Endothelial cell of umbilical vein (primary cell): ENCODE results near the gene MTERF4. TPM values are rescaled to one million over a fixed set of nuclear protein-coding genes. Genes with fewer than 3 reads are reported as not detected.

ENCODE experiments used
- BruUV-seq: library from RNA; stranded (reverse); fragments of 400-500 nt; replicated peaks from 2 replicates; lab custom pipeline; 2021; lab: Mats Ljungman, UMichigan
- CTCF ChIA-PET: fragments of 300-600, 350-600 bp; sonication (Branson Sonifier 250); formaldehyde crosslinking; loops from one replicate; lab custom pipeline; 2021; ENCODE audit warnings: antibody characterized with exemption, inconsistent platforms; lab: Charles Lee
- POLR2A ChIA-PET: fragments of 300-600, 350-600 bp; sonication (Branson Sonifier 250); formaldehyde crosslinking; loops from one replicate; lab custom pipeline; 2021; ENCODE audit warnings: antibody characterized with exemption, inconsistent platforms; lab: Charles Lee
- DNase-seq: peaks from one replicate; pipeline ENCODE4 v3.0.0-alpha.2; 2011; ENCODE audit warnings: low read depth, low spot score
- FAIRE-seq: peaks from 2 replicates; lab custom pipeline; 2011; peaks lifted over from hg19 to GRCh38; lab: Jason Lieb, UNC
- H2AFZ ChIP-seq: 2 replicates; pipeline ENCODE4 v1.6.0; 2012; ENCODE audit warnings: low read depth, low read length, control low read depth, inconsistent platforms
- H3K27ac ChIP-seq: 2 replicates; pipeline ENCODE4 v1.5.1; 2011; ENCODE audit warnings: low read depth, mild to moderate bottlenecking, control low read depth, low read length, moderate library complexity; ENCODE audit not compliant: insufficient read depth
- H3K27me3 ChIP-seq, 2 experiments: 2 replicates each; pipeline versions ENCODE4 v1.6.0 to v1.6.1; 2011; ENCODE audit warnings: low read length in 2 of 2, mixed read lengths in 1 of 2; ENCODE audit not compliant: control insufficient read depth in 2 of 2, insufficient read depth in 2 of 2
- H3K36me3 ChIP-seq, 2 experiments: 2 replicates in 1 of 2; 3 replicates in 1 of 2; pipeline ENCODE4 v1.5.1; 2011; ENCODE audit warnings: low read length in 2 of 2, mild to moderate bottlenecking in 1 of 2, moderate library complexity in 1 of 2; ENCODE audit not compliant: control insufficient read depth in 2 of 2, insufficient read depth in 2 of 2; ENCODE audit errors: extremely low read depth in 1 of 2
- H3K4me1 ChIP-seq: 3 replicates; pipeline ENCODE4 v1.5.1; 2011; ENCODE audit warnings: mild to moderate bottlenecking, low read length; ENCODE audit not compliant: control insufficient read depth, insufficient read depth; ENCODE audit errors: extremely low read depth
- H3K4me2 ChIP-seq: 2 replicates; pipeline ENCODE4 v1.6.1; 2011; ENCODE audit warnings: low read length, control low read depth, mixed read lengths; ENCODE audit not compliant: insufficient read depth
- H3K4me3 ChIP-seq, 3 experiments: fragments of 200-600 bp in 1 of 3; sonication (generic), shearing (Covaris generic) in 1 of 3; replicated peaks in 1 of 3; 2 replicates each; pipeline ENCODE4 v1.5.1; 2011 to 2016; ENCODE audit warnings: control low read depth in 3 of 3, low read length in 3 of 3, mild to moderate bottlenecking in 2 of 3, inconsistent platforms in 1 of 3, low read depth in 1 of 3, moderate library complexity in 1 of 3; ENCODE audit not compliant: insufficient read depth in 1 of 3
- H3K79me2 ChIP-seq: 2 replicates; pipeline ENCODE4 v1.6.0; 2012; ENCODE audit warnings: low read length, inconsistent platforms; ENCODE audit not compliant: control insufficient read depth, insufficient read depth
- H3K9ac ChIP-seq: replicated peaks from 2 replicates; pipeline ENCODE3; 2011; ENCODE audit warnings: low read length, control low read depth; ENCODE audit not compliant: insufficient read depth; ENCODE audit errors: extremely low read depth
- H3K9me1 ChIP-seq: replicated peaks from 3 replicates; pipeline ENCODE4 v1.6.0; 2011; ENCODE audit warnings: mild to moderate bottlenecking, low read length; ENCODE audit not compliant: control insufficient read depth, insufficient read depth; ENCODE audit errors: extremely low read depth
- H3K9me3 ChIP-seq: replicated peaks from 2 replicates; pipeline ENCODE4 v1.5.1; 2012; ENCODE audit warnings: low read length, inconsistent platforms; ENCODE audit not compliant: control insufficient read depth, insufficient read depth
- H4K20me1 ChIP-seq: replicated peaks from 2 replicates; pipeline ENCODE3; 2011; ENCODE audit warnings: mild to moderate bottlenecking, low read length; ENCODE audit not compliant: control insufficient read depth, insufficient read depth; ENCODE audit errors: extremely low read depth
- CTCF ChIP-seq, 2 donors: IDR thresholded peaks; 1 replicate in 1 of 2; 2 replicates in 1 of 2; pipeline ENCODE4 v1.5.1; 2011; ENCODE audit warnings: low read length in 2 of 2, mild to moderate bottlenecking in 2 of 2, moderate library complexity in 2 of 2, control low read depth in 1 of 2, inconsistent platforms in 1 of 2, low read depth in 1 of 2; ENCODE audit not compliant: insufficient read depth in 1 of 2; ENCODE audit errors: extremely low read depth in 1 of 2
- EZH2 ChIP-seq: IDR thresholded peaks from 2 replicates; pipeline ENCODE4 v1.6.1; 2012; ENCODE audit warnings: borderline replicate concordance, low read depth, mild to moderate bottlenecking, moderate library complexity, low read length, inconsistent platforms; ENCODE audit not compliant: severe bottlenecking
- FOS ChIP-seq: IDR thresholded peaks from 2 replicates; pipeline ENCODE4 v1.6.1; 2011; ENCODE audit warnings: mild to moderate bottlenecking, low read length, moderate library complexity, borderline replicate concordance; ENCODE audit not compliant: insufficient read depth
- GATA2 ChIP-seq: IDR thresholded peaks from 2 replicates; pipeline ENCODE4 v1.7.0; 2011; ENCODE audit warnings: low read depth, mild to moderate bottlenecking, moderate library complexity, mixed read lengths, low read length; ENCODE audit not compliant: insufficient read length, insufficient read depth
- JUN ChIP-seq: IDR thresholded peaks from 2 replicates; pipeline ENCODE4 v1.6.1; 2011; ENCODE audit warnings: borderline replicate concordance, low read depth; ENCODE audit not compliant: insufficient read length, insufficient read depth
- MAX ChIP-seq: IDR thresholded peaks from 2 replicates; pipeline ENCODE4 v1.6.1; 2011; ENCODE audit not compliant: insufficient read depth, insufficient read length
- MYC ChIP-seq: IDR thresholded peaks from one replicate; pipeline ENCODE4 v1.6.1; 2011; ENCODE audit warnings: mild to moderate bottlenecking, low read depth, low read length
- POLR2A ChIP-seq: IDR thresholded peaks from 2 replicates; pipeline ENCODE4 v1.6.1; 2012; ENCODE audit warnings: low read depth, mild to moderate bottlenecking, control low read depth, low read length
- POLR2AphosphoS5 ChIP-seq: IDR thresholded peaks from 2 replicates; pipeline ENCODE4 v1.6.1; 2012; ENCODE audit warnings: low read depth, mild to moderate bottlenecking, control low read depth, low read length, moderate library complexity; ENCODE audit not compliant: insufficient read depth
- dilution Hi-C: fragments of 300-500 bp; cut with MboI; formaldehyde crosslinking; loops from one replicate; pipeline ENCODE4 v1.15.0; 2019; ENCODE audit warnings: low sequenced_read_pairs; ENCODE audit not compliant: extremely low pct_ligation_motif_present
- intact Hi-C: fragments of 100-400 bp; cut with micrococcal nuclease; formaldehyde crosslinking; loops from one replicate; pipeline ENCODE4 v1.10.0; 2022
- polyA plus RNA-seq, 4 experiments: library from polyadenylated mRNA; depleted of rRNA in 3 of 4; stranded (reverse) in 3 of 4; unstranded in 1 of 4; fragments of >200 nt; gene quantifications; 2 replicates each; pipeline versions ENCODE4 v1.2.1 to v1.2.3, GENCODE V29; 2011 to 2012; ENCODE audit warnings: missing spikeins in 1 of 4
- total RNA-seq: library from RNA; stranded (reverse); gene quantifications from 2 replicates; pipeline ENCODE4 v1.2.3, GENCODE V29; 2021

Gene MTERF4
- total and polyA plus RNA-seq, 2 donors (not counting 3 experiments of a cell fraction or from before 2014, with no cell fraction given), result 14.7 to 27.3 TPM

GRCh38 chr2:241146286-241146685 lies 44.2 kb upstream of the MTERF4 start:
- FAIRE-seq (no peak), DNase-seq (no peak)
- no peak for TF ChIP-seq MAX
- TF ChIP-seq MYC, result no peak
- TF ChIP-seq EZH2, result no peak
- TF ChIP-seq GATA2, result no peak
- no peak for TF ChIP-seq FOS
- no peak for TF ChIP-seq JUN
- TF ChIP-seq POLR2AphosphoS5, result no peak
- TF ChIP-seq CTCF (IDR thresholded peaks at IDR 0.05; ENCODE audit: extremely low read depth in 1 of 2, insufficient read depth in 1 of 2, low read depth in 1 of 2, low read length in 2 of 2), result no peak
- TF ChIP-seq POLR2A, result no peak
- Histone ChIP-seq H3K4me3 (no peak overlapping the region), H3K9me1 (no peaks in the 10 kb centered on the region), H3K36me3 (no peaks in the 10 kb centered on the region), H3K27me3 (no peaks in the 10 kb centered on the region), H3K79me2 (peaks cover 7% of the 10 kb centered on the region), H4K20me1 (no peaks in the 10 kb centered on the region), H3K9me3 (no peaks in the 10 kb centered on the region), H3K4me2 (no peak overlapping the region), H3K9ac (no peak overlapping the region), H2AFZ (no peak overlapping the region), H3K4me1 (peaks cover 14% of the 10 kb centered on the region), H3K27ac (no peak overlapping the region)
- BruUV-seq, result no TSS peak
- ChIA-PET CTCF (no interaction called here), POLR2A (no interaction called here)
- intact Hi-C loops, result loop anchor here (5.0 to 10.0 kb wide), 2 partner anchors 291 to 586 kb away; partner anchors contain the start of gene D2HGDH
- dilution Hi-C loops, result no loop called here
